ENCODE results near the gene ZBTB8A. TPM values are rescaled to one million over a fixed set of nuclear protein-coding genes. Genes with fewer than 3 reads are reported as not detected.
A peak's percentile ranks its signal among the peaks of the same experiment; 100 is the strongest.

Gene ZBTB8A
- total and polyA plus RNA-seq, 2 of the 13 experiments (the other 11 are each of a cell fraction or from before 2014, with no cell fraction given) = 1.3 to 3.7 TPM

DNA sequence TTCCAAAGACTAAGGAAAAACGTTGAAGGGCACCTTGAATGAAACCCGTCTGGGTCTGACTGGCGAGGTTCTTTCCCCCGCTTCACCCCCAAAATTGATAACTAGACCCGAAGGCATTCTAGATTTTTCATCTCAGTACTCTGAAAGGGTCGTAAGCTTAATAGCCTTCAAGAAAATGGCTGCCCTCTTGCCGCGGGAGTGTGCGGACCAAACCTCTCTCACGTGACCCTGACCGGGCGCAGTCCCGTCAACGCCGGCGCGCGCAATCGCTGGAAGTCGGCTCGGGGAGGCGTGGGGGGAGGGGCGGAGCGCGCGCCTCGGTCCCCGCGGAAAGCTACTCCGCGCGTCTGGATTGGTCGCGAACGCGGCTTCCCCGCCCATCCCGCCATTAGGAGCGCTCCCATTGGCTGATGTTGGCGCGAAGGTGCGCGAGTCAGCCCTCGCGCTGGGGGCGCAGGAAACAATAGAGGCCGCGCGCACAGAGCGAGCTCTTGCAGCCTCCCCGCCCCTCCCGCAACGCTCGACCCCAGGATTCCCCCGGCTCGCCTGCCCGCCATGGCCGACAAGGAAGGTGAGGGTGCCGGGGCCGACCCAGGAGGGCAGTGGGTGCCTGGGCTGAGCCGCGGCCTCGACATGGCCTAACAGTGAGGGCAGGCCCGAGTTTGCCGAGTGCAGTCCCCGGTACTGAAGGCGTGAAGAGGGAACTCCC is 111.7 kb downstream of the ZBTB8A start, which contains the start of gene RBBP4 (continued):
- TF ChIP-seq, protein P1, sequence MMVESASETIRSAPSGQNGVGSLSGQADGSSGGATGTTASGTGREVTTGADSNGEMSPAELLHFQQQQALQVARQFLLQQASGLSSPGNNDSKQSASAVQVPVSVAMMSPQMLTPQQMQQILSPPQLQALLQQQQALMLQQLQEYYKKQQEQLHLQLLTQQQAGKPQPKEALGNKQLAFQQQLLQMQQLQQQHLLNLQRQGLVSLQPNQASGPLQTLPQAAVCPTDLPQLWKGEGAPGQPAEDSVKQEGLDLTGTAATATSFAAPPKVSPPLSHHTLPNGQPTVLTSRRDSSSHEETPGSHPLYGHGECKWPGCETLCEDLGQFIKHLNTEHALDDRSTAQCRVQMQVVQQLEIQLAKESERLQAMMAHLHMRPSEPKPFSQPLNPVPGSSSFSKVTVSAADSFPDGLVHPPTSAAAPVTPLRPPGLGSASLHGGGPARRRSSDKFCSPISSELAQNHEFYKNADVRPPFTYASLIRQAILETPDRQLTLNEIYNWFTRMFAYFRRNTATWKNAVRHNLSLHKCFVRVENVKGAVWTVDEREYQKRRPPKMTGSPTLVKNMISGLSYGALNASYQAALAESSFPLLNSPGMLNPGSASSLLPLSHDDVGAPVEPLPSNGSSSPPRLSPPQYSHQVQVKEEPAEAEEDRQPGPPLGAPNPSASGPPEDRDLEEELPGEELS (CRISPR knock-in tag; IDR thresholded peaks at IDR 0.05) = peak; percentile 53; the same call in 1 of the 2 replicates
- TF ChIP-seq, protein P2, sequence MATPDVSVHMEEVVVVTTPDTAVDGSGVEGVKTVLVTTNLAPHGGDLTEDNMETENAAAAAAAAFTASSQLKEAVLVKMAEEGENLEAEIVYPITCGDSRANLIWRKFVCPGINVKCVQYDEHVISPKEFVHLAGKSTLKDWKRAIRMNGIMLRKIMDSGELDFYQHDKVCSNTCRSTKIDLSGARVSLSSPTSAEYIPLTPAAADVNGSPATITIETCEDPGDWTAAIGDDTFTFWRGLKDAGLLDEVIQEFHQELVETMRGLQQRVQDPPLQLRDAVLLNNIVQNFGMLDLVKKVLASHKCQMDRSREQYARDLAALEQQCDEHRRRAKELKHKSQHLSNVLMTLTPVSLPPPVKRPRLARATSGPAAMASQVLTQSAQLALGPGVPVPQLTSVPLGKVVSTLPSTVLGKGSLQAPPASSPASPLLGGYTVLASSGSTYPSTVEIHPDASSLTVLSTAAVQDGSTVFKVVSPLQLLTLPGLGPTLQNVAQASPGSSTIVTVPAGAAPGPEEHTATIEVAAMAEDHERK (CRISPR knock-in tag; IDR thresholded peaks at IDR 0.05; ENCODE audit: low read depth) = peak; percentile 59; the same call in 1 of the 2 replicates
- TF ChIP-seq TBP (CRISPR knock-in tag; IDR thresholded peaks at IDR 0.05) (no peak), HNRNPLL (IDR thresholded peaks at IDR 0.05; ENCODE audit: low read depth, low read length, poor library complexity, severe bottlenecking) (peak; percentile 95), EZH2 (conservative IDR thresholded peaks at IDR 0.05; ENCODE audit: low read depth, low read length) (no peak), HOXA7 (CRISPR knock-in tag; IDR thresholded peaks at IDR 0.05) (peak; percentile 86; the same call in 1 of the 2 replicates), NFKBIZ (CRISPR knock-in tag; IDR thresholded peaks at IDR 0.05) (no peak), CC2D1A (CRISPR knock-in tag; IDR thresholded peaks at IDR 0.05) (no peak)
- TF ChIP-seq, protein P3, sequence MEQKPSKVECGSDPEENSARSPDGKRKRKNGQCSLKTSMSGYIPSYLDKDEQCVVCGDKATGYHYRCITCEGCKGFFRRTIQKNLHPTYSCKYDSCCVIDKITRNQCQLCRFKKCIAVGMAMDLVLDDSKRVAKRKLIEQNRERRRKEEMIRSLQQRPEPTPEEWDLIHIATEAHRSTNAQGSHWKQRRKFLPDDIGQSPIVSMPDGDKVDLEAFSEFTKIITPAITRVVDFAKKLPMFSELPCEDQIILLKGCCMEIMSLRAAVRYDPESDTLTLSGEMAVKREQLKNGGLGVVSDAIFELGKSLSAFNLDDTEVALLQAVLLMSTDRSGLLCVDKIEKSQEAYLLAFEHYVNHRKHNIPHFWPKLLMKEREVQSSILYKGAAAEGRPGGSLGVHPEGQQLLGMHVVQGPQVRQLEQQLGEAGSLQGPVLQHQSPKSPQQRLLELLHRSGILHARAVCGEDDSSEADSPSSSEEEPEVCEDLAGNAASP (CRISPR knock-in tag; IDR thresholded peaks at IDR 0.05; ENCODE audit: borderline replicate concordance) = 0 out of 2 replicates have a peak, but pooled peaks have one; percentile 6
- TF ChIP-seq, protein P4, sequence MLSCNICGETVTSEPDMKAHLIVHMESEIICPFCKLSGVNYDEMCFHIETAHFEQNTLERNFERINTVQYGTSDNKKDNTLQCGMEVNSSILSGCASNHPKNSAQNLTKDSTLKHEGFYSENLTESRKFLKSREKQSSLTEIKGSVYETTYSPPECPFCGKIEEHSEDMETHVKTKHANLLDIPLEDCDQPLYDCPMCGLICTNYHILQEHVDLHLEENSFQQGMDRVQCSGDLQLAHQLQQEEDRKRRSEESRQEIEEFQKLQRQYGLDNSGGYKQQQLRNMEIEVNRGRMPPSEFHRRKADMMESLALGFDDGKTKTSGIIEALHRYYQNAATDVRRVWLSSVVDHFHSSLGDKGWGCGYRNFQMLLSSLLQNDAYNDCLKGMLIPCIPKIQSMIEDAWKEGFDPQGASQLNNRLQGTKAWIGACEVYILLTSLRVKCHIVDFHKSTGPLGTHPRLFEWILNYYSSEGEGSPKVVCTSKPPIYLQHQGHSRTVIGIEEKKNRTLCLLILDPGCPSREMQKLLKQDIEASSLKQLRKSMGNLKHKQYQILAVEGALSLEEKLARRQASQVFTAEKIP (CRISPR knock-in tag; IDR thresholded peaks at IDR 0.05; ENCODE audit: borderline replicate concordance) = no peak
- TF ChIP-seq, protein P5, sequence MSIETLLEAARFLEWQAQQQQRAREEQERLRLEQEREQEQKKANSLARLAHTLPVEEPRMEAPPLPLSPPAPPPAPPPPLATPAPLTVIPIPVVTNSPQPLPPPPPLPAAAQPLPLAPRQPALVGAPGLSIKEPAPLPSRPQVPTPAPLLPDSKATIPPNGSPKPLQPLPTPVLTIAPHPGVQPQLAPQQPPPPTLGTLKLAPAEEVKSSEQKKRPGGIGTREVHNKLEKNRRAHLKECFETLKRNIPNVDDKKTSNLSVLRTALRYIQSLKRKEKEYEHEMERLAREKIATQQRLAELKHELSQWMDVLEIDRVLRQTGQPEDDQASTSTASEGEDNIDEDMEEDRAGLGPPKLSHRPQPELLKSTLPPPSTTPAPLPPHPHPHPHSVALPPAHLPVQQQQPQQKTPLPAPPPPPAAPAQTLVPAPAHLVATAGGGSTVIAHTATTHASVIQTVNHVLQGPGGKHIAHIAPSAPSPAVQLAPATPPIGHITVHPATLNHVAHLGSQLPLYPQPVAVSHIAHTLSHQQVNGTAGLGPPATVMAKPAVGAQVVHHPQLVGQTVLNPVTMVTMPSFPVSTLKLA (IDR thresholded peaks at IDR 0.05) = 0 out of 2 replicates have a peak, but pooled peaks have one; percentile 8
- TF ChIP-seq, protein P6, sequence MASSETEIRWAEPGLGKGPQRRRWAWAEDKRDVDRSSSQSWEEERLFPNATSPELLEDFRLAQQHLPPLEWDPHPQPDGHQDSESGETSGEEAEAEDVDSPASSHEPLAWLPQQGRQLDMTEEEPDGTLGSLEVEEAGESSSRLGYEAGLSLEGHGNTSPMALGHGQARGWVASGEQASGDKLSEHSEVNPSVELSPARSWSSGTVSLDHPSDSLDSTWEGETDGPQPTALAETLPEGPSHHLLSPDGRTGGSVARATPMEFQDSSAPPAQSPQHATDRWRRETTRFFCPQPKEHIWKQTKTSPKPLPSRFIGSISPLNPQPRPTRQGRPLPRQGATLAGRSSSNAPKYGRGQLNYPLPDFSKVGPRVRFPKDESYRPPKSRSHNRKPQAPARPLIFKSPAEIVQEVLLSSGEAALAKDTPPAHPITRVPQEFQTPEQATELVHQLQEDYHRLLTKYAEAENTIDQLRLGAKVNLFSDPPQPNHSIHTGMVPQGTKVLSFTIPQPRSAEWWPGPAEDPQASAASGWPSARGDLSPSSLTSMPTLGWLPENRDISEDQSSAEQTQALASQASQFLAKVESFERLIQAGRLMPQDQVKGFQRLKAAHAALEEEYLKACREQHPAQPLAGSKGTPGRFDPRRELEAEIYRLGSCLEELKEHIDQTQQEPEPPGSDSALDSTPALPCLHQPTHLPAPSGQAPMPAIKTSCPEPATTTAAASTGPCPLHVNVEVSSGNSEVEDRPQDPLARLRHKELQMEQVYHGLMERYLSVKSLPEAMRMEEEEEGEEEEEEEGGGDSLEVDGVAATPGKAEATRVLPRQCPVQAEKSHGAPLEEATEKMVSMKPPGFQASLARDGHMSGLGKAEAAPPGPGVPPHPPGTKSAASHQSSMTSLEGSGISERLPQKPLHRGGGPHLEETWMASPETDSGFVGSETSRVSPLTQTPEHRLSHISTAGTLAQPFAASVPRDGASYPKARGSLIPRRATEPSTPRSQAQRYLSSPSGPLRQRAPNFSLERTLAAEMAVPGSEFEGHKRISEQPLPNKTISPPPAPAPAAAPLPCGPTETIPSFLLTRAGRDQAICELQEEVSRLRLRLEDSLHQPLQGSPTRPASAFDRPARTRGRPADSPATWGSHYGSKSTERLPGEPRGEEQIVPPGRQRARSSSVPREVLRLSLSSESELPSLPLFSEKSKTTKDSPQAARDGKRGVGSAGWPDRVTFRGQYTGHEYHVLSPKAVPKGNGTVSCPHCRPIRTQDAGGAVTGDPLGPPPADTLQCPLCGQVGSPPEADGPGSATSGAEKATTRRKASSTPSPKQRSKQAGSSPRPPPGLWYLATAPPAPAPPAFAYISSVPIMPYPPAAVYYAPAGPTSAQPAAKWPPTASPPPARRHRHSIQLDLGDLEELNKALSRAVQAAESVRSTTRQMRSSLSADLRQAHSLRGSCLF (CRISPR knock-in tag; IDR thresholded peaks at IDR 0.05; ENCODE audit: borderline replicate concordance) = no peak; the same call in 1 of the 2 replicates

Data from HepG2 (cell line).